A673 (cell line): ENCODE data around the gene CCBE1. TPM values are rescaled to one million over a fixed set of nuclear protein-coding genes. Genes with fewer than 3 reads are reported as not detected.

Source experiments
- BruUV-seq: library from RNA; stranded (reverse); fragments of 400-500 nt; replicated peaks from 2 replicates; lab custom pipeline; 2021; lab: Mats Ljungman, UMichigan
- CTCF ChIA-PET: fragments of 300-600 bp; sonication (Branson Sonifier 250); formaldehyde crosslinking; loops from one replicate; lab custom pipeline; 2022; ENCODE audit warnings: antibody characterized with exemption; lab: Charles Lee
- POLR2A ChIA-PET: fragments of 300-600 bp; sonication (Branson Sonifier 250); formaldehyde crosslinking; loops from one replicate; lab custom pipeline; 2022; ENCODE audit warnings: antibody characterized with exemption; ENCODE audit not compliant: low non-redundant PET; lab: Charles Lee
- DNase-seq: peaks from one replicate; pipeline ENCODE4 v3.0.0-alpha.2; 2015; ENCODE audit warnings: low spot score
- H3K27ac ChIP-seq: fragments of 200-600 bp; sonication (generic); 2 replicates; pipeline ENCODE4 v1.5.1; 2016; ENCODE audit warnings: mixed run types, low read depth, mild to moderate bottlenecking, mixed read lengths, antibody characterized with exemption, low read length; ENCODE audit not compliant: poor library complexity, severe bottlenecking
- H3K27me3 ChIP-seq: fragments of 200-600 bp; sonication (generic); replicated peaks from 2 replicates; pipeline ENCODE4 v1.6.1; 2017; ENCODE audit warnings: mixed run types, low read depth, mild to moderate bottlenecking, mixed read lengths, antibody characterized with exemption, low read length; ENCODE audit not compliant: insufficient read depth, poor library complexity
- H3K36me3 ChIP-seq: fragments of 200-600 bp; sonication (generic); 2 replicates; pipeline ENCODE4 v1.6.1; 2016; ENCODE audit warnings: mixed run types, mild to moderate bottlenecking, mixed read lengths, antibody characterized with exemption, low read length; ENCODE audit not compliant: insufficient read depth, poor library complexity, severe bottlenecking
- H3K4me1 ChIP-seq: fragments of 200-600 bp; sonication (generic); 2 replicates; pipeline ENCODE4 v1.6.1; 2017; ENCODE audit warnings: mixed run types, mild to moderate bottlenecking, mixed read lengths, antibody characterized with exemption, low read length; ENCODE audit not compliant: insufficient read depth, poor library complexity, severe bottlenecking
- H3K4me3 ChIP-seq: fragments of 200-600 bp; sonication (generic); 2 replicates; pipeline ENCODE4 v1.5.1; 2016; ENCODE audit warnings: low read depth, mixed run types, mild to moderate bottlenecking, mixed read lengths, low read length; ENCODE audit not compliant: poor library complexity, severe bottlenecking
- H3K9me3 ChIP-seq: fragments of 200-600 bp; sonication (generic); 2 replicates; pipeline ENCODE4 v1.6.1; 2016; ENCODE audit warnings: mixed run types, low read depth, mild to moderate bottlenecking, mixed read lengths, antibody characterized with exemption, low read length; ENCODE audit not compliant: poor library complexity, severe bottlenecking
- CTCF ChIP-seq: fragments of 300-800, 200-600 bp; sonication (generic); conservative IDR thresholded peaks from 2 replicates; pipeline ENCODE4 v1.5.1; 2017; ENCODE audit warnings: low read depth, mild to moderate bottlenecking, antibody characterized with exemption, low read length, moderate library complexity, mixed read lengths
- EZH2 ChIP-seq: fragments of 200-600 bp; sonication (generic); IDR thresholded peaks from 2 replicates; pipeline ENCODE4 v1.6.1; 2017; ENCODE audit warnings: borderline replicate concordance, low read depth, mild to moderate bottlenecking, mixed read lengths, antibody characterized with exemption, low read length; ENCODE audit not compliant: poor library complexity, severe bottlenecking
- intact Hi-C: fragments of 100-400 bp; cut with micrococcal nuclease; formaldehyde crosslinking; loops from one replicate; pipeline ENCODE4 v1.10.0; 2022; ENCODE audit not compliant: unreplicated experiment
- total RNA-seq: library from RNA; stranded (reverse); gene quantifications from 2 replicates; pipeline ENCODE4 v1.2.3, GENCODE V29; 2021

The CCBE1 gene
- total RNA-seq, 1 experiment from 2014 or later: not detected

GRCh38 chr18:59665057-59666006 is 31.9 kb downstream of the CCBE1 start:
- H3K27me3 ChIP-seq: peaks cover 23% of the 10 kb centered on the region
- H3K27ac ChIP-seq: no peak overlapping the region
- ChIA-PET CTCF (no interaction called here), POLR2A (no interaction called here)
- no TSS peak for BruUV-seq
- DNase-seq: no peak
- intact Hi-C loops: no loop called here
- no peaks in the 10 kb centered on the region for H3K36me3 ChIP-seq
- H3K9me3 ChIP-seq: no peaks in the 10 kb centered on the region
- TF ChIP-seq CTCF: no peak
- no peak for TF ChIP-seq EZH2
- H3K4me1 ChIP-seq: no peaks in the 10 kb centered on the region
- H3K4me3 ChIP-seq: no peak overlapping the region

- TF ChIP-seq EZH2 (no peak), CTCF (no peak)
- ChIA-PET POLR2A (no interaction called here), CTCF (no interaction called here)
- Histone ChIP-seq H3K27ac (no peak overlapping the region), H3K4me1 (no peaks in the 10 kb centered on the region), H3K27me3 (peaks cover 30% of the 10 kb centered on the region), H3K4me3 (no peak overlapping the region), H3K9me3 (no peaks in the 10 kb centered on the region), H3K36me3 (no peaks in the 10 kb centered on the region)
- intact Hi-C loops: no loop called here
- DNase-seq: no peak
- BruUV-seq: no TSS peak
Measured at GRCh38 chr18:59664329-59664728, 32.9 kb downstream of the CCBE1 start.

GRCh38 chr18:59663096-59663495 is 34.1 kb downstream of the CCBE1 start:
- Histone ChIP-seq H3K27me3 (peaks cover 30% of the 10 kb centered on the region), H3K4me1 (no peaks in the 10 kb centered on the region), H3K9me3 (no peaks in the 10 kb centered on the region), H3K27ac (no peak overlapping the region), H3K36me3 (no peaks in the 10 kb centered on the region), H3K4me3 (no peak overlapping the region)
- ChIA-PET CTCF (no interaction called here), POLR2A (no interaction called here)
- BruUV-seq: no TSS peak
- intact Hi-C loops: no loop called here
- DNase-seq: no peak
- no peak for TF ChIP-seq EZH2
- no peak for TF ChIP-seq CTCF
